H9 (cell line): Measurements from ENCODE around the gene SSBP2. TPM values are rescaled to one million over a fixed set of nuclear protein-coding genes. Genes with fewer than 3 reads are reported as not detected.

Experiments used
- DNase-seq: peaks from one replicate; pipeline ENCODE4 v3.0.0-alpha.2; 2017
- H2AFZ ChIP-seq: one replicate; pipeline ENCODE4 v1.6.1; 2013; ENCODE audit warnings: mild to moderate bottlenecking, low read length, control low read depth, moderate library complexity
- H2AK5ac ChIP-seq: 2 replicates; pipeline ENCODE4 v1.6.1; 2013; ENCODE audit warnings: low read length, control low read depth, mixed read lengths; ENCODE audit not compliant: insufficient read length
- H2BK120ac ChIP-seq: one replicate; pipeline ENCODE4 v1.6.1; 2013; ENCODE audit warnings: low read depth, mild to moderate bottlenecking, low read length, control low read depth, inconsistent platforms; ENCODE audit not compliant: poor library complexity, severe bottlenecking
- H2BK12ac ChIP-seq: 2 replicates; pipeline ENCODE4 v1.6.1; 2013; ENCODE audit warnings: low read length, control low read depth, mixed read lengths, low read depth; ENCODE audit not compliant: insufficient read length
- H2BK15ac ChIP-seq: 2 replicates; pipeline ENCODE4 v1.6.1; 2013; ENCODE audit warnings: low read depth, low read length, control low read depth
- H2BK20ac ChIP-seq: one replicate; pipeline ENCODE4 v1.6.1; 2013; ENCODE audit warnings: low read depth, mild to moderate bottlenecking, low read length, control low read depth, inconsistent platforms; ENCODE audit not compliant: poor library complexity, severe bottlenecking
- H2BK5ac ChIP-seq: 2 replicates; pipeline ENCODE4 v1.6.1; 2013; ENCODE audit warnings: low read length, control low read depth, mixed read lengths; ENCODE audit not compliant: insufficient read length
- H3K14ac ChIP-seq: 2 replicates; pipeline ENCODE4 v1.6.1; 2013; ENCODE audit warnings: low read length, control low read depth; ENCODE audit not compliant: insufficient read depth
- H3K18ac ChIP-seq: 2 replicates; pipeline ENCODE4 v1.6.1; 2013; ENCODE audit warnings: low read depth, mild to moderate bottlenecking, mixed read lengths, low read length, control low read depth; ENCODE audit not compliant: insufficient read length
- H3K23ac ChIP-seq: 2 replicates; pipeline ENCODE4 v1.6.1; 2013; ENCODE audit warnings: low read length, control low read depth, mixed read lengths, low read depth; ENCODE audit not compliant: insufficient read length
- H3K23me2 ChIP-seq: 2 replicates; pipeline ENCODE4 v1.6.1; 2013; ENCODE audit warnings: low read depth, mild to moderate bottlenecking, mixed read lengths, low read length, control low read depth; ENCODE audit not compliant: insufficient read length, poor library complexity, severe bottlenecking
- H3K27ac ChIP-seq: 2 replicates; pipeline ENCODE4 v1.5.1; 2013; ENCODE audit warnings: low read length, control low read depth, mixed read lengths, low read depth; ENCODE audit not compliant: insufficient read length
- H3K27me3 ChIP-seq: 2 replicates; pipeline ENCODE4 v1.6.1; 2013; ENCODE audit warnings: low read length, control low read depth, inconsistent platforms; ENCODE audit not compliant: insufficient read depth
- H3K4ac ChIP-seq: 2 replicates; pipeline ENCODE4 v1.6.1; 2013; ENCODE audit warnings: low read depth, mild to moderate bottlenecking, control low read depth, inconsistent platforms, low read length, moderate library complexity
- H3K4me1 ChIP-seq: 2 replicates; pipeline ENCODE4 v1.6.1; 2013; ENCODE audit warnings: low read length, control low read depth, inconsistent platforms; ENCODE audit not compliant: insufficient read depth
- H3K4me2 ChIP-seq: 2 replicates; pipeline ENCODE4 v1.6.1; 2013; ENCODE audit warnings: low read length, control low read depth, mixed read lengths; ENCODE audit not compliant: insufficient read length, insufficient read depth
- H3K56ac ChIP-seq: 2 replicates; pipeline ENCODE4 v1.6.1; 2013; ENCODE audit warnings: low read depth, mild to moderate bottlenecking, mixed read lengths, low read length, control low read depth; ENCODE audit not compliant: insufficient read length
- H3K79me1 ChIP-seq: 2 replicates; pipeline ENCODE4 v1.6.1; 2013; ENCODE audit warnings: low read depth, mild to moderate bottlenecking, moderate library complexity, low read length, control low read depth, inconsistent platforms; ENCODE audit not compliant: insufficient read depth, poor library complexity, severe bottlenecking
- H3K79me2 ChIP-seq: 2 replicates; pipeline ENCODE4 v1.6.1; 2013; ENCODE audit warnings: low read length, control low read depth, inconsistent platforms; ENCODE audit not compliant: insufficient read depth
- H3K9ac ChIP-seq: 2 replicates; pipeline ENCODE4 v1.6.1; 2013; ENCODE audit warnings: low read length, control low read depth, mixed read lengths; ENCODE audit not compliant: insufficient read length; ENCODE audit errors: extremely low read depth
- H3K9me3 ChIP-seq: one replicate; pipeline ENCODE4 v1.6.1; 2013; ENCODE audit warnings: low read depth, low read length, inconsistent platforms; ENCODE audit not compliant: control insufficient read depth
- H3T11ph ChIP-seq: one replicate; pipeline ENCODE4 v1.6.1; 2013; ENCODE audit warnings: mild to moderate bottlenecking, low read length, control low read depth, inconsistent platforms
- H4K20me1 ChIP-seq: one replicate; pipeline ENCODE4 v1.6.1; 2013; ENCODE audit not compliant: control insufficient read depth, insufficient read length, insufficient read depth
- H4K5ac ChIP-seq: 2 replicates; pipeline ENCODE4 v1.6.1; 2013; ENCODE audit warnings: low read depth, mild to moderate bottlenecking, mixed read lengths, low read length, control low read depth; ENCODE audit not compliant: insufficient read length
- H4K8ac ChIP-seq: replicated peaks from 2 replicates; pipeline ENCODE4 v1.6.1; 2013; ENCODE audit warnings: low read length, control low read depth, mixed read lengths, low read depth; ENCODE audit not compliant: insufficient read length
- H4K91ac ChIP-seq: 2 replicates; pipeline ENCODE4 v1.6.1; 2013; ENCODE audit warnings: low read depth, mild to moderate bottlenecking, moderate library complexity, mixed read lengths, low read length, control low read depth; ENCODE audit not compliant: insufficient read length
- H3K27ac Mint-ChIP-seq, 3 experiments: 2 replicates in 2 of 3; 3 replicates in 1 of 3; pipeline ENCODE4 v1.8.0; 2020 to 2021; ENCODE audit warnings: mixed read lengths in 3 of 3, mild to moderate bottlenecking in 1 of 3, moderate library complexity in 1 of 3
- H3K27me3 Mint-ChIP-seq: 2 replicates; pipeline ENCODE4 v1.8.0; 2021; ENCODE audit warnings: low read depth, mild to moderate bottlenecking, moderate library complexity, mixed read lengths
- H3K36me3 Mint-ChIP-seq, 3 experiments: 2 replicates in 2 of 3; 3 replicates in 1 of 3; pipeline ENCODE4 v1.8.0; 2020 to 2021; ENCODE audit warnings: low read depth in 3 of 3, mixed read lengths in 3 of 3; ENCODE audit not compliant: insufficient read depth in 1 of 3
- H3K4me1 Mint-ChIP-seq, 2 experiments: 2 replicates each; pipeline ENCODE4 v1.8.0; 2020; ENCODE audit warnings: mixed read lengths in 2 of 2
- H3K4me3 Mint-ChIP-seq, 2 experiments: 2 replicates in 1 of 2; 3 replicates in 1 of 2; pipeline ENCODE4 v1.8.0; 2020 to 2021; ENCODE audit warnings: mild to moderate bottlenecking in 2 of 2, mixed read lengths in 2 of 2, moderate library complexity in 1 of 2
- H3K9me3 Mint-ChIP-seq, 2 experiments: 2 replicates in 1 of 2; 3 replicates in 1 of 2; pipeline ENCODE4 v1.8.0; 2020; ENCODE audit warnings: mild to moderate bottlenecking in 2 of 2, mixed read lengths in 2 of 2, moderate library complexity in 1 of 2
- WGBS: extraction: QIAGEN DNeasy Blood & Tissue Kit; methylation state at CpG from one replicate; pipeline ENCODE4 v1.1.7; 2013; ENCODE audit warnings: missing lambda C conversion rate, low lambda C conversion rate, mixed read lengths; ENCODE audit not compliant: insufficient read length; ENCODE audit errors: extremely low coverage; 5-methylcytosine and 5-hydroxymethylcytosine counted together
- total RNA-seq: library from RNA; stranded (reverse); gene quantifications from 2 replicates; pipeline ENCODE4 v1.2.1, GENCODE V29; 2021
- TF ChIP-seq, protein P1 (sequence below): fragments of 200-600 bp; sonication (generic); conservative IDR thresholded peaks from 3 replicates; pipeline ENCODE4 v1.8.0; 2021; ENCODE audit warnings: antibody characterized with exemption, mild to moderate bottlenecking

The SSBP2 gene
- total RNA-seq, 1 experiment from 2014 or later = 35.6 TPM

DNA sequence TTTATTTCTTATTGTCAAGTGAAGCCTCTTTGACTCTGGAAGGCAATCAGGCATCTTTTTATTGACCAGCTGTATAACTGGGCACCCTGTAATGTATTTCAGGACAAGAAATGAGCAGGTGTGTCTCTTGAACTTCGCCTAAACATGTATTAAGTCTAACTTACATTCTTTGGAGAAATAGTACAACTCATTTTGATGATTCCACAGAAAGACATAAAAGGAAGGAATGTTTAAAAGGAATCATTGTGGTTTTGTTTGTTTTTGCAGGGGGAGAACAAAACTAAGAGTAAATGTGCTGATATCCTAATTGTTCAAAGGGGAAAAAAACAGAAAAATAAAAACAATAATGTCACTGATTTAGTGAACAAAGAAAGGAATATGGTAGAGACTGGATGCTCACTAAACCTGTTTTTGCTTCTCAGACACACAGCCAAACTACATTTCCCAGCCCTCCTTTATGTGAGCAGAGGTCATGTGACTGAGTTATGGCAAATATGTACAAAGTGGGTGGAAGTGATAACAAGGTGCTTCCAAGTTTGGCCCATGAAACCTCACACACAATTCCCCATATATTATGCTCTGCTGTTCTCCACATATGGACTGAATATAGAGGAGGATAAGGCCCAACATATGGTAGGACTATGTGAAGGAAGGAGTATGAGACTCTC lies 206.4 kb downstream of the SSBP2 start:
- Mint-ChIP-seq H3K36me3 (peaks cover 2 to 13% (median 6%) of the 10 kb centered on the region in 3 experiments; a peak in 6 of 7 replicates), H3K4me3 (no peak overlapping the region), H3K27me3 (no peaks in the 10 kb centered on the region), H3K9me3 (peaks cover 0 to 4% of the 10 kb centered on the region in 2 experiments; a peak in 2 of 5 replicates), H3K27ac (no peak overlapping the region), H3K4me1 (no peaks in the 10 kb centered on the region)
- Histone ChIP-seq H3K79me1 (no peaks in the 10 kb centered on the region), H3K23me2 (no peaks in the 10 kb centered on the region), H4K5ac (no peak overlapping the region), H3K4ac (no peak overlapping the region), H3K79me2 (no peaks in the 10 kb centered on the region), H4K20me1 (no peaks in the 10 kb centered on the region), H3K18ac (no peak overlapping the region), H2BK5ac (no peak overlapping the region), H3K4me2 (no peak overlapping the region), H4K91ac (no peak overlapping the region), H3K9me3 (no peaks in the 10 kb centered on the region), H3K27ac (no peak overlapping the region), H2BK12ac (no peak overlapping the region), H3K23ac (no peak overlapping the region), H2BK20ac (no peak overlapping the region), H3K56ac (no peak overlapping the region), H2BK15ac (no peak overlapping the region), H4K8ac (no peak overlapping the region), H3K14ac (no peak overlapping the region), H3K9ac (no peak overlapping the region), H2AK5ac (no peak overlapping the region), H3T11ph (no peak overlapping the region), H3K27me3 (no peaks in the 10 kb centered on the region), H2AFZ (no peak overlapping the region), H3K4me1 (no peaks in the 10 kb centered on the region), H2BK120ac (no peak overlapping the region)
- no peak for DNase-seq
- no CpG with 5 or more reads among the region's 1 CpG for WGBS
- TF ChIP-seq, protein P1, sequence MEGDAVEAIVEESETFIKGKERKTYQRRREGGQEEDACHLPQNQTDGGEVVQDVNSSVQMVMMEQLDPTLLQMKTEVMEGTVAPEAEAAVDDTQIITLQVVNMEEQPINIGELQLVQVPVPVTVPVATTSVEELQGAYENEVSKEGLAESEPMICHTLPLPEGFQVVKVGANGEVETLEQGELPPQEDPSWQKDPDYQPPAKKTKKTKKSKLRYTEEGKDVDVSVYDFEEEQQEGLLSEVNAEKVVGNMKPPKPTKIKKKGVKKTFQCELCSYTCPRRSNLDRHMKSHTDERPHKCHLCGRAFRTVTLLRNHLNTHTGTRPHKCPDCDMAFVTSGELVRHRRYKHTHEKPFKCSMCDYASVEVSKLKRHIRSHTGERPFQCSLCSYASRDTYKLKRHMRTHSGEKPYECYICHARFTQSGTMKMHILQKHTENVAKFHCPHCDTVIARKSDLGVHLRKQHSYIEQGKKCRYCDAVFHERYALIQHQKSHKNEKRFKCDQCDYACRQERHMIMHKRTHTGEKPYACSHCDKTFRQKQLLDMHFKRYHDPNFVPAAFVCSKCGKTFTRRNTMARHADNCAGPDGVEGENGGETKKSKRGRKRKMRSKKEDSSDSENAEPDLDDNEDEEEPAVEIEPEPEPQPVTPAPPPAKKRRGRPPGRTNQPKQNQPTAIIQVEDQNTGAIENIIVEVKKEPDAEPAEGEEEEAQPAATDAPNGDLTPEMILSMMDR = no peak
